Upper lobe of left lung (tissue), 6 donors: ENCODE results near the gene GRB7. TPM values are rescaled to one million over a fixed set of nuclear protein-coding genes. Genes with fewer than 3 reads are reported as not detected.

ENCODE experiments used
- ATAC-seq, 2 donors: fragments of 200-7000 bp; cut with Tn5 transposase; one replicate each; pipeline ENCODE4 v1.9.1; 2022; ENCODE audit warnings: mild to moderate bottlenecking in 2 of 2, moderate library complexity in 2 of 2; ENCODE audit not compliant: low FRiP score in 2 of 2
- DNase-seq, 2 donors: peaks; one replicate each; pipeline ENCODE4 v3.0.0-alpha.2; 2019 to 2020
- H3K27ac ChIP-seq, 4 donors: fragments of 200-600 bp; sonication (generic); one replicate each; pipeline ENCODE4 v1.5.1; 2016 to 2019
- H3K27me3 ChIP-seq, 4 donors: fragments of 200-600 bp; sonication (generic); one replicate each; pipeline ENCODE4 v1.5.1; 2017 to 2019
- H3K36me3 ChIP-seq, 4 donors: fragments of 200-600 bp; sonication (generic); one replicate each; pipeline ENCODE4 v1.5.1; 2016 to 2019
- H3K4me1 ChIP-seq, 4 donors: fragments of 200-600 bp; sonication (generic); one replicate each; pipeline ENCODE4 v1.5.1; 2018 to 2019
- H3K4me3 ChIP-seq, 4 donors: fragments of 200-600 bp; sonication (generic); one replicate each; pipeline ENCODE4 v1.5.1; 2017 to 2019; ENCODE audit warnings: mild to moderate bottlenecking in 2 of 4, moderate library complexity in 1 of 4
- H3K9me3 ChIP-seq, 4 donors: fragments of 200-600 bp; sonication (generic); one replicate each; pipeline ENCODE4 v1.5.1; 2018 to 2019
- EP300 ChIP-seq, 4 donors: sonication (generic); formaldehyde crosslinking; IDR thresholded peaks; one replicate each; pipeline ENCODE4 v1.5.1; 2017; ENCODE audit warnings: antibody characterized with exemption in 4 of 4, control low read depth in 2 of 4
- POLR2A ChIP-seq, 4 donors: fragments of 450-650 bp; IDR thresholded peaks; one replicate each; pipeline ENCODE4 v1.5.1; 2016 to 2017; ENCODE audit warnings: antibody characterized with exemption in 4 of 4, mild to moderate bottlenecking in 2 of 4
- POLR2AphosphoS5 ChIP-seq, 2 donors: sonication (generic); formaldehyde crosslinking; IDR thresholded peaks; one replicate each; pipeline ENCODE4 v1.5.1; 2017; ENCODE audit warnings: antibody characterized with exemption in 2 of 2
- WGBS, 2 donors: methylation state at CpG; one replicate each; pipeline ENCODE4 v1.1.5; 2017 to 2018; 5-methylcytosine and 5-hydroxymethylcytosine counted together
- total RNA-seq, 6 donors: library from RNA; depleted of rRNA in 4 of 6; stranded (reverse); fragments of >200 nt in 4 of 6; gene quantifications; one replicate each; pipeline versions ENCODE4 v1.1.0 to v1.2.1, GENCODE V29; 2016 to 2021
- TF ChIP-seq, protein P1 (sequence below), 6 experiments: fragments of 450-650 bp in 4 of 6; fragments of 200-600 bp in 2 of 6; sonication (generic) in 2 of 6; IDR thresholded peaks; one replicate each; pipeline ENCODE4 v1.5.1; 2016 to 2019; ENCODE audit warnings: antibody characterized with exemption in 6 of 6
- donor health status: DM: no; HTN: no; CAD: no; lungs with moderate emphysema.
- donor health status: DM: no; HTN: yes; CAD: no; lungs with severe emphysema.

The GRB7 gene
- total RNA-seq, 6 donors from 2014 or later: 19.9 to 82.8 (median 31.1) TPM

DNA sequence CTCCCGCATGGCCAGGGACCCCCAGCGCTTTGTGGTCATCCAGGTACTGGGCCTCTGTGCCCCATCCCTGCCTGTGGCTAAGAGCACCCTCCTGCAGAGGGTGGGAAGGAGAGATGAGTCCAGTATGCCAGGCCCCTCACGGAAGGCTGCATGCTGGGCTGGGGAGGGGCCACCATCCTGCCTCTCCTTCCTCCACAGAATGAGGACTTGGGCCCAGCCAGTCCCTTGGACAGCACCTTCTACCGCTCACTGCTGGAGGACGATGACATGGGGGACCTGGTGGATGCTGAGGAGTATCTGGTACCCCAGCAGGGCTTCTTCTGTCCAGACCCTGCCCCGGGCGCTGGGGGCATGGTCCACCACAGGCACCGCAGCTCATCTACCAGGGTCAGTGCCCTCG lies 11.1 kb upstream of the GRB7 start:
- DNase-seq (peak in 1 of 2 donors; percentile 56), ATAC-seq (no peak)
- H3K27me3 ChIP-seq: no peaks in the 10 kb centered on the region
- peaks cover 10 to 31% (median 15%) of the 10 kb centered on the region in 4 donors for H3K4me1 ChIP-seq
- no peak overlapping the region for H3K4me3 ChIP-seq
- peaks cover 3 to 57% (median 42%) of the 10 kb centered on the region in 4 donors for H3K36me3 ChIP-seq
- TF ChIP-seq POLR2AphosphoS5 (IDR thresholded peaks at IDR 0.05) (no peak), EP300 (IDR thresholded peaks at IDR 0.05) (no peak), POLR2A (IDR thresholded peaks at IDR 0.05) (no peak)
- TF ChIP-seq, protein P1, sequence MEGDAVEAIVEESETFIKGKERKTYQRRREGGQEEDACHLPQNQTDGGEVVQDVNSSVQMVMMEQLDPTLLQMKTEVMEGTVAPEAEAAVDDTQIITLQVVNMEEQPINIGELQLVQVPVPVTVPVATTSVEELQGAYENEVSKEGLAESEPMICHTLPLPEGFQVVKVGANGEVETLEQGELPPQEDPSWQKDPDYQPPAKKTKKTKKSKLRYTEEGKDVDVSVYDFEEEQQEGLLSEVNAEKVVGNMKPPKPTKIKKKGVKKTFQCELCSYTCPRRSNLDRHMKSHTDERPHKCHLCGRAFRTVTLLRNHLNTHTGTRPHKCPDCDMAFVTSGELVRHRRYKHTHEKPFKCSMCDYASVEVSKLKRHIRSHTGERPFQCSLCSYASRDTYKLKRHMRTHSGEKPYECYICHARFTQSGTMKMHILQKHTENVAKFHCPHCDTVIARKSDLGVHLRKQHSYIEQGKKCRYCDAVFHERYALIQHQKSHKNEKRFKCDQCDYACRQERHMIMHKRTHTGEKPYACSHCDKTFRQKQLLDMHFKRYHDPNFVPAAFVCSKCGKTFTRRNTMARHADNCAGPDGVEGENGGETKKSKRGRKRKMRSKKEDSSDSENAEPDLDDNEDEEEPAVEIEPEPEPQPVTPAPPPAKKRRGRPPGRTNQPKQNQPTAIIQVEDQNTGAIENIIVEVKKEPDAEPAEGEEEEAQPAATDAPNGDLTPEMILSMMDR (IDR thresholded peaks at IDR 0.05): no peak
- no peak overlapping the region for H3K27ac ChIP-seq
- 84 to 89% methylated on average over 5 to 9 of the region's 9 CpGs for WGBS, 2 donors
- no peaks in the 10 kb centered on the region for H3K9me3 ChIP-seq

DNA sequence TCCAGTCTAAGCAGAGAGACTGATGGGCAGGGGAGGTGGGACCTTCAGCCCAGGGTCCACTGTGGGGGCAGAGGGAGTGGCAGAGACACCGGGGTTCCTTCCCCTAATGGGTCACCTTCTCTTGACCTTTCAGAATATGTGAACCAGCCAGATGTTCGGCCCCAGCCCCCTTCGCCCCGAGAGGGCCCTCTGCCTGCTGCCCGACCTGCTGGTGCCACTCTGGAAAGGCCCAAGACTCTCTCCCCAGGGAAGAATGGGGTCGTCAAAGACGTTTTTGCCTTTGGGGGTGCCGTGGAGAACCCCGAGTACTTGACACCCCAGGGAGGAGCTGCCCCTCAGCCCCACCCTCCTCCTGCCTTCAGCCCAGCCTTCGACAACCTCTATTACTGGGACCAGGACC lies 10.2 kb upstream of the GRB7 start:
- H3K27ac ChIP-seq: no peak overlapping the region
- WGBS, 2 donors: 76 to 80% methylated on average over 7 to 10 of the region's 10 CpGs
- peak in 1 of 2 donors; percentile 43 for DNase-seq

DNA sequence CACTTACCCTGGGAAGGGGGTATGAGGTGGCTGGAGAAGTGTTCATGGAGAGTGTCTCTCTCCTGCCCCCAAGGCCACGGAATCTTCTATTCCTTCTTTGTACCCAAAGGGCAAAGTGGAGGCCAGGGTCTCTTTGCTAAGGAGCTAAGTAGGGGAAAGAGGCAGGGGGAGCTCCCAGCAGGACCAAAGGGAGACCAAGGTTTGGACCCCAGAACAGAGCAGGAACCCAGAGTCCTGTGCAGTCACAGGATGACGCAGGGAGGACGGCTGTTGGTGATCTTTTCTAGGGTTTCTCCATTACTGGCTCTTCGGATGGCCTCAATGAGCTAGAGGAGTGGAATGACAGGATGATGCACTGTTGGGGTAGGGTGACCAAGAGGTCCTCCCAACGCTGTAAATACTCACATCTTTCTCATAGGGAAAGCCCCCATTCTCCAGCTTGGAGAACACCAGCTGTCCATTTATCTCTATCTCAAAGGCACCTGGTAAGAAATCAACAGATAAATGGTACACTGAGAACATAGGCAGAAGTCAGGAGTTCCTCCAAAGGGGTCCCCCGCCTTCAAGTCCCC lies 8.4 kb upstream of the GRB7 start:
- 74 to 83% methylated on average over 6 of the region's 6 CpGs for WGBS, 2 donors
- ATAC-seq (no peak), DNase-seq (no peak)
- H3K36me3 ChIP-seq: peaks cover 3 to 42% (median 36%) of the 10 kb centered on the region in 4 donors
- TF ChIP-seq EP300 (IDR thresholded peaks at IDR 0.05) (no peak), POLR2AphosphoS5 (IDR thresholded peaks at IDR 0.05) (no peak), POLR2A (IDR thresholded peaks at IDR 0.05) (no peak)
- TF ChIP-seq, protein P1 (IDR thresholded peaks at IDR 0.05): no peak
- H3K27me3 ChIP-seq: no peaks in the 10 kb centered on the region
- H3K4me3 ChIP-seq: peak overlapping the region in 3 of 4 donors; percentile 72 to 86 (median 85)
- no peaks in the 10 kb centered on the region for H3K9me3 ChIP-seq
- peak overlapping the region; percentile 89 to 97 (median 94) for H3K27ac ChIP-seq
- H3K4me1 ChIP-seq: peaks cover 10 to 31% (median 15%) of the 10 kb centered on the region in 4 donors

More for the DNA sequence above, 10.2 kb upstream of the GRB7 start:
- Histone ChIP-seq H3K4me3 (no peak overlapping the region), H3K27me3 (no peaks in the 10 kb centered on the region), H3K36me3 (peaks cover 3 to 49% (median 42%) of the 10 kb centered on the region in 4 donors), H3K4me1 (peaks cover 10 to 31% (median 15%) of the 10 kb centered on the region in 4 donors), H3K9me3 (no peaks in the 10 kb centered on the region)
- no peak for ATAC-seq
- TF ChIP-seq POLR2AphosphoS5 (IDR thresholded peaks at IDR 0.05) (no peak), EP300 (IDR thresholded peaks at IDR 0.05) (no peak), POLR2A (IDR thresholded peaks at IDR 0.05) (no peak)
- TF ChIP-seq, protein P1 (IDR thresholded peaks at IDR 0.05): no peak

DNA sequence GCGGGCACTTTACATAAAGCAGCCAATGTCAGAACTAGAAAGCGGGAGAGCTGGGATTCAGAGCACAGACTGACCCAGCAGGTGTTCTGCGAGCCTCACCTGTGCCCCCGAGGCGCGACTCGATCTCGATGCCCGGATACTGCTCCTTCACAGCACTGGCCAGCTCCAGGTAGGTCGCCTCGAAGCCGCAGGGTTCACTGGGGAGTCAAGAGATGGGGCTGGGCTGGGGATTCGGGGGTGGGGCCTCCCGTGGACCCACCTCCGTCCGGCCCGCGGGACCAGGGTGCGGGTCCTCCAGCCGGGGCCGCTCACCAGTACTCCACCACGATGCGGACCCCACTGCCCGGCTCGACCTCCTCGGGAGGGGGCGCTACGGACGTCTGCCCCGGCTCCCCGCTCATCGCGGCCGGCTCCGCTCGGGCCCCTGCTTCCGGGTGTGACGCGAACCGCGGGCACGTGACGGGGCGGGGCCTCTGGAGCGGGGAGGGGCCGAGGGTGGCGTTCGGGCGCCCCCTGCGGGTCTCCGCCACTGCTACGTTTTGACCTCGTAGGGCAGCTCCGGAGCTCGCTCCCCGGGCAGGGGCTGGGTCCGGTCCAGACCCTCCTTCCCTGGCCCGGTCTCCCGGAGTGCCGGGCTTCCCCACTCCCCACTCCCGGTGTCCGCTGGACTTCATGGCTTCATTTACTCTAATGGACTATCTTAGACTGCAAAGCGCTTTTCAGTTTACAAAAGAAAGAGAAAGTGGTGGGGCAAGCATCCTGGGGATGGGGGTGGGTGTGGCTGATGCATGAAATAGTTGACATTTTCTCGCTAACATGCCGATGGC lies 7.4 kb upstream of the GRB7 start, which contains the start of gene MIEN1:
MIEN1 (minus strand) TSS at position 438 of the 827 bp plus-strand sequence; CDS start at position 401, 37 bp downstream.
- peaks cover 10 to 31% (median 15%) of the 10 kb centered on the region in 4 donors for H3K4me1 ChIP-seq
- ATAC-seq: peak; percentile 96 to 99
- H3K27me3 ChIP-seq: no peaks in the 10 kb centered on the region
- peak within 1 kb of the TSS; percentile 89 to 97 (median 94) for H3K27ac ChIP-seq
- no peaks in the 10 kb centered on the region for H3K9me3 ChIP-seq
- DNase-seq: peak; percentile 93 to 100
- peaks cover 1 to 33% (median 28%) of the 10 kb centered on the region in 4 donors for H3K36me3 ChIP-seq
- H3K4me3 ChIP-seq: peak within 1 kb of the TSS; percentile 72 to 86 (median 79)
- TF ChIP-seq, protein P1 (IDR thresholded peaks at IDR 0.05): peak; percentile 93 to 96 (median 96)
- TF ChIP-seq POLR2AphosphoS5 (IDR thresholded peaks at IDR 0.05): peak; percentile 90 to 96
- peak; percentile 30 to 92 (median 58) for TF ChIP-seq POLR2A (IDR thresholded peaks at IDR 0.05)
- TF ChIP-seq EP300 (IDR thresholded peaks at IDR 0.05): peak in 1 of 4 donors; percentile 50
- 0 to 3% methylated on average over 6 to 45 of the region's 65 CpGs for WGBS, 2 donors
